ENCODE results near the gene SLC7A11.

SLC7A11 gene

GRCh38 chr4:138182838-138183426 lies 59.2 kb downstream of the SLC7A11 start:
- in situ Hi-C loops (cut with MboI; ENCODE audit: low pct_unique_long_range_greater_than_20kb, low sequenced_read_pairs): no loop called here

GRCh38 chr4:138181287-138181686 lies 60.9 kb downstream of the SLC7A11 start:
- in situ Hi-C loops (cut with MboI; ENCODE audit: low pct_unique_long_range_greater_than_20kb, low sequenced_read_pairs): no loop called here

More at GRCh38 chr4:138182838-138183426, 59.2 kb downstream of the SLC7A11 start:
- DNase-seq: peak; percentile 40

GRCh38 chr4:138178566-138178965 lies 63.6 kb downstream of the SLC7A11 start:
- in situ Hi-C loops (cut with MboI; ENCODE audit: low pct_unique_long_range_greater_than_20kb, low sequenced_read_pairs): no loop called here
- no peak for DNase-seq

More at GRCh38 chr4:138181287-138181686, 60.9 kb downstream of the SLC7A11 start:
- no peak for DNase-seq

- no peak for DNase-seq
Measured at GRCh38 chr4:138177278-138177968, 64.7 kb downstream of the SLC7A11 start.

GRCh38 chr4:138174981-138175794 lies 67.0 kb downstream of the SLC7A11 start:
- in situ Hi-C loops (cut with MboI; ENCODE audit: low pct_unique_long_range_greater_than_20kb, low sequenced_read_pairs): no loop called here
- DNase-seq: no peak

More at GRCh38 chr4:138177278-138177968, 64.7 kb downstream of the SLC7A11 start:
- in situ Hi-C loops (cut with MboI; ENCODE audit: low pct_unique_long_range_greater_than_20kb, low sequenced_read_pairs): no loop called here

GRCh38 chr4:138164208-138164607 lies 77.9 kb downstream of the SLC7A11 start:
- no peak for DNase-seq
- in situ Hi-C loops (cut with MboI; ENCODE audit: low pct_unique_long_range_greater_than_20kb, low sequenced_read_pairs): no loop called here

GRCh38 chr4:138163171-138163570 lies 79.0 kb downstream of the SLC7A11 start:
- in situ Hi-C loops (cut with MboI; ENCODE audit: low pct_unique_long_range_greater_than_20kb, low sequenced_read_pairs): no loop called here

GRCh38 chr4:138162259-138162658 lies 79.9 kb downstream of the SLC7A11 start:
- in situ Hi-C loops (cut with MboI; ENCODE audit: low pct_unique_long_range_greater_than_20kb, low sequenced_read_pairs): no loop called here
- DNase-seq: no peak

More at GRCh38 chr4:138163171-138163570, 79.0 kb downstream of the SLC7A11 start:
- DNase-seq: no peak

- in situ Hi-C loops (cut with MboI; ENCODE audit: low pct_unique_long_range_greater_than_20kb, low sequenced_read_pairs): no loop called here
- DNase-seq: no peak
Measured at GRCh38 chr4:138161351-138161750, 80.8 kb downstream of the SLC7A11 start.

- no peak for DNase-seq
- in situ Hi-C loops (cut with MboI; ENCODE audit: low pct_unique_long_range_greater_than_20kb, low sequenced_read_pairs): no loop called here
Measured at GRCh38 chr4:138158746-138159297, 83.3 kb downstream of the SLC7A11 start.

- DNase-seq: no peak
- in situ Hi-C loops (cut with MboI; ENCODE audit: low pct_unique_long_range_greater_than_20kb, low sequenced_read_pairs): no loop called here
Measured at GRCh38 chr4:138140879-138141278, 101.3 kb downstream of the SLC7A11 start.

GRCh38 chr4:138138774-138139173 lies 103.4 kb downstream of the SLC7A11 start:
- in situ Hi-C loops (cut with MboI; ENCODE audit: low pct_unique_long_range_greater_than_20kb, low sequenced_read_pairs): no loop called here
- DNase-seq: no peak

GRCh38 chr4:138135610-138136009 lies 106.5 kb downstream of the SLC7A11 start:
- in situ Hi-C loops (cut with MboI; ENCODE audit: low pct_unique_long_range_greater_than_20kb, low sequenced_read_pairs): no loop called here
- no peak for DNase-seq

- DNase-seq: no peak
- in situ Hi-C loops (cut with MboI; ENCODE audit: low pct_unique_long_range_greater_than_20kb, low sequenced_read_pairs): no loop called here
Measured at GRCh38 chr4:138118270-138118669, 123.9 kb downstream of the SLC7A11 start.

GRCh38 chr4:138115053-138115452 lies 127.1 kb downstream of the SLC7A11 start:
- in situ Hi-C loops (cut with MboI; ENCODE audit: low pct_unique_long_range_greater_than_20kb, low sequenced_read_pairs): no loop called here
- no peak for DNase-seq

GRCh38 chr4:138114434-138114833 lies 127.7 kb downstream of the SLC7A11 start:
- in situ Hi-C loops (cut with MboI; ENCODE audit: low pct_unique_long_range_greater_than_20kb, low sequenced_read_pairs): no loop called here
- no peak for DNase-seq
